Stomach (tissue), 9 donors: ENCODE data around the gene LGR5. TPM values are rescaled to one million over a fixed set of nuclear protein-coding genes. Genes with fewer than 3 reads are reported as not detected.
A peak's percentile ranks its signal among the peaks of the same experiment; 100 is the strongest.

Experiments used
- DNase-seq, 2 donors: peaks; one replicate each; pipeline versions ENCODE4 v3.0.0 to v3.0.0-alpha.2; 2013 to 2019
- H3K27ac ChIP-seq, 5 donors: fragments of 200-600 bp in 4 of 5; sonication (generic) in 4 of 5; one replicate each; pipeline ENCODE4 v1.5.1; 2013 to 2019; ENCODE audit warnings: mild to moderate bottlenecking in 1 of 5, moderate library complexity in 1 of 5
- H3K27me3 ChIP-seq, 3 donors: fragments of 200-600 bp; sonication (generic); one replicate each; pipeline ENCODE4 v1.5.1; 2017 to 2019; ENCODE audit warnings: mixed run types in 1 of 3
- H3K36me3 ChIP-seq, 4 donors: fragments of 200-600 bp; sonication (generic); 1 replicate in 3 of 4; 2 replicates in 1 of 4; pipeline ENCODE4 v1.5.1; 2016 to 2019
- H3K4me1 ChIP-seq, 4 donors: fragments of 200-600 bp; sonication (generic); one replicate each; pipeline ENCODE4 v1.5.1; 2016 to 2019
- H3K4me3 ChIP-seq, 4 donors: fragments of 200-600 bp; sonication (generic) in 3 of 4; one replicate each; pipeline ENCODE4 v1.5.1; 2016 to 2019; ENCODE audit warnings: mild to moderate bottlenecking in 1 of 4
- H3K9me3 ChIP-seq, 4 donors: fragments of 200-600 bp; sonication (generic); one replicate each; pipeline ENCODE4 v1.5.1; 2016 to 2019
- EP300 ChIP-seq: sonication (generic); formaldehyde crosslinking; IDR thresholded peaks from one replicate; pipeline ENCODE4 v1.6.1; 2017; ENCODE audit warnings: antibody characterized with exemption
- POLR2A ChIP-seq, 4 donors: fragments of 450-650 bp; IDR thresholded peaks; one replicate each; pipeline ENCODE4 v1.6.1; 2016; ENCODE audit warnings: antibody characterized with exemption in 4 of 4, control low read depth in 2 of 4, mild to moderate bottlenecking in 1 of 4, moderate library complexity in 1 of 4
- POLR2AphosphoS5 ChIP-seq, 3 donors: sonication (generic); formaldehyde crosslinking; IDR thresholded peaks; one replicate each; pipeline ENCODE4 v1.6.1; 2016; ENCODE audit warnings: antibody characterized with exemption in 3 of 3
- WGBS, 5 donors: extraction: QIAGEN DNeasy Blood & Tissue Kit in 3 of 5; methylation state at CpG; one replicate each; pipeline versions ENCODE4 v1.1.5 to v1.1.7; 2013 to 2018; 5-methylcytosine and 5-hydroxymethylcytosine counted together
- intact Hi-C: fragments of 100-400 bp; cut with DNase I; formaldehyde crosslinking; loops from one replicate; pipeline ENCODE4 v1.15.1; 2023; ENCODE audit warnings: low total_unique reads
- polyA plus RNA-seq, 3 donors: library from polyadenylated mRNA; stranded (reverse); fragments of 200-250 nt; gene quantifications; one replicate each; pipeline ENCODE4 v1.2.3, GENCODE V29; 2013
- total RNA-seq, 5 donors: library from RNA; depleted of rRNA; stranded (reverse); fragments of >200 nt; gene quantifications; one replicate each; pipeline versions ENCODE4 v1.1.0 to v1.2.3, GENCODE V29; 2014 to 2016
- TF ChIP-seq, protein P1 (sequence below), 7 experiments: fragments of 450-650 bp in 4 of 7; fragments of 200-600 bp in 3 of 7; sonication (generic) in 3 of 7; IDR thresholded peaks; one replicate each; pipeline ENCODE4 v1.5.1; 2016 to 2019; ENCODE audit warnings: antibody characterized with exemption in 7 of 7, control low read depth in 2 of 7, mild to moderate bottlenecking in 1 of 7
- donor health status: healthy with polysubstance abuse.
- donor health status: Bipolar disorder and iron deficiency.
- donor health status: healthy.

The LGR5 gene
- total and polyA plus RNA-seq, 8 donors = 0.06 to 16.0 (median 1.2) TPM; not detected in 3

DNA sequence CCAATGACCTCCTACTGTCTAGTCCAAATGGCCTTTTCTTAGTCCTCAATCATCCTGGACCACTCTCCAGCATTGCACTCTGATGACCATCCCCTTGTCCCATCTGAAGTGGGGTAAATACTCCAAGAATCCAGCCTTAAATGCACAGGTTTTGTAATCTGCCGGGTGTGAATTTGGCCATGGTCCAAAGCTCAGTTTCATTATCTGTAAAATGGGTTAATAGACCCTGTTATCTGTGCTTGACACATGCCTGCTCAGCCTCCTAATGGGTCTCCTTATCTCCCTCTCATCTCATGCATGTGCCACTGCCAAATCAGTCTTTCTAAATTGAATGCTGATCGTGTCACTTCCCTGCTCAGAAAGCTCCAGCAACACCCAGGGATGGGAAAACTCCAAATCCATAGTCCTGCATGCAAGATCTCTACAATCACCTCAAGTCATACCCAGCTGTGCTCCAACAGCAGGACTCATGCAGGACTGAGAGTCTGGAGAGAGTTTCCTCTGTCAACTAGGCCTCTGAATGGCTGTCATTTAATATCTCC, 22.3 kb downstream of the LGR5 start:
- no peaks in the 10 kb centered on the region for H3K36me3 ChIP-seq
- no peak overlapping the region for H3K4me3 ChIP-seq
- H3K4me1 ChIP-seq = peaks cover 0 to 6% (median 2%) of the 10 kb centered on the region in 4 donors
- WGBS, 5 donors = 61 to 75% (median 64%) methylated on average over 2 of the region's 2 CpGs
- DNase-seq = no peak
- intact Hi-C loops = no loop called here
- no peaks in the 10 kb centered on the region for H3K27me3 ChIP-seq
- H3K9me3 ChIP-seq = no peaks in the 10 kb centered on the region
- no peak overlapping the region for H3K27ac ChIP-seq
- TF ChIP-seq POLR2A (IDR thresholded peaks at IDR 0.05) (no peak), POLR2AphosphoS5 (IDR thresholded peaks at IDR 0.05) (no peak), EP300 (no peak)
- TF ChIP-seq, protein P1, sequence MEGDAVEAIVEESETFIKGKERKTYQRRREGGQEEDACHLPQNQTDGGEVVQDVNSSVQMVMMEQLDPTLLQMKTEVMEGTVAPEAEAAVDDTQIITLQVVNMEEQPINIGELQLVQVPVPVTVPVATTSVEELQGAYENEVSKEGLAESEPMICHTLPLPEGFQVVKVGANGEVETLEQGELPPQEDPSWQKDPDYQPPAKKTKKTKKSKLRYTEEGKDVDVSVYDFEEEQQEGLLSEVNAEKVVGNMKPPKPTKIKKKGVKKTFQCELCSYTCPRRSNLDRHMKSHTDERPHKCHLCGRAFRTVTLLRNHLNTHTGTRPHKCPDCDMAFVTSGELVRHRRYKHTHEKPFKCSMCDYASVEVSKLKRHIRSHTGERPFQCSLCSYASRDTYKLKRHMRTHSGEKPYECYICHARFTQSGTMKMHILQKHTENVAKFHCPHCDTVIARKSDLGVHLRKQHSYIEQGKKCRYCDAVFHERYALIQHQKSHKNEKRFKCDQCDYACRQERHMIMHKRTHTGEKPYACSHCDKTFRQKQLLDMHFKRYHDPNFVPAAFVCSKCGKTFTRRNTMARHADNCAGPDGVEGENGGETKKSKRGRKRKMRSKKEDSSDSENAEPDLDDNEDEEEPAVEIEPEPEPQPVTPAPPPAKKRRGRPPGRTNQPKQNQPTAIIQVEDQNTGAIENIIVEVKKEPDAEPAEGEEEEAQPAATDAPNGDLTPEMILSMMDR (IDR thresholded peaks at IDR 0.05) = no peak

DNA sequence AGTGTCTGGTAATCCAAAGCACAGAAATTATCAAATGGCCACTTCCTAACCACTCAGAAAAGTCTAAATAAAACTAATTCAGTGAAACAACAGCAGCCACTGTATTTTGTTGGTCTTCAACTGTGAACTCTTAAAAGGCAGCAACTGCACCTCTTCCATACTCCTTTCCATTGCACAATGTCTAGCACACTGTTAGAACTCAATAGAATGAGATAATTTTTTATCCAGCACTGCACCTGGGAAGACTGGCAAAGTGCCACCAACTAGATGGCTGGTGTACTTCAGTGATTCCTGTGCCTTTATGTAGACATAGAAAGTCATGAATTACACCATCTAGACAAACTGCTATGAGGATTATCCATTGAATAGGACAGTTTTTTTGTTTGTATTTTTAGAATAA, 26.2 kb downstream of the LGR5 start:
- TF ChIP-seq, protein P1 (IDR thresholded peaks at IDR 0.05) = no peak
- TF ChIP-seq POLR2AphosphoS5 (IDR thresholded peaks at IDR 0.05) = no peak
- TF ChIP-seq POLR2A (IDR thresholded peaks at IDR 0.05) = no peak
- no peak for TF ChIP-seq EP300
- no peak overlapping the region for H3K4me3 ChIP-seq
- H3K36me3 ChIP-seq = no peaks in the 10 kb centered on the region
- intact Hi-C loops = no loop called here
- H3K27me3 ChIP-seq = no peaks in the 10 kb centered on the region
- no peak overlapping the region for H3K27ac ChIP-seq
- H3K4me1 ChIP-seq = no peaks in the 10 kb centered on the region
- no peak for DNase-seq
- H3K9me3 ChIP-seq = no peaks in the 10 kb centered on the region

DNA sequence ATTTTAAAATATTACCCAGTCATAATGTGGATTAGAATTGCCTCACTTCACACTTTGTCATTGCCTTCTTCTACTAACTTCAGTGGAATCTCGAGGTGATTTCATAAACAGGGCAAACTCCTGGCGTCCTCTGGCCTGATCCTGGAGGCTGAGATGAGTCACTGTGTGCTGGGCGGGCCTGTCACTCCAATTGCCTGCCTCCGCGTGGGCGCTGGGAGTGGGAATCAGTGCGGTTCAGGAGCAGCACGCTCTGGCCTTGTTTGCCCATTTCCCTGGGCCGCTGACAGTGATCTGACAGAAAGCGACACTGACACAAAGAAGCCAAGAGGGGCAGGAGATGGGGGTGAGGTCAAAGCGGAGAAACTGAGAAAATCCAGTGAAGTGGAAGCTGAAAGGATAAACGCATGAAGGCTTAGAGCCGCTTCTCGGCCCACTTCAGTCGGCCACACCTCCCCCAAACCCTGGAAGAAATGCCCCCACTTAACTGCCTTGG, 29.7 kb downstream of the LGR5 start:
- intact Hi-C loops = no loop called here
- Histone ChIP-seq H3K4me3 (no peak overlapping the region), H3K9me3 (no peaks in the 10 kb centered on the region), H3K36me3 (no peaks in the 10 kb centered on the region), H3K27ac (no peak overlapping the region), H3K27me3 (no peaks in the 10 kb centered on the region), H3K4me1 (no peaks in the 10 kb centered on the region)
- peak in 1 of 2 donors; percentile 67 for DNase-seq
- 69 to 80% (median 73%) methylated on average over 15 of the region's 15 CpGs for WGBS, 5 donors
- TF ChIP-seq EP300 = no peak
- no peak for TF ChIP-seq POLR2AphosphoS5 (IDR thresholded peaks at IDR 0.05)
- TF ChIP-seq, protein P1 (IDR thresholded peaks at IDR 0.05) = no peak
- TF ChIP-seq POLR2A (IDR thresholded peaks at IDR 0.05) = no peak

DNA sequence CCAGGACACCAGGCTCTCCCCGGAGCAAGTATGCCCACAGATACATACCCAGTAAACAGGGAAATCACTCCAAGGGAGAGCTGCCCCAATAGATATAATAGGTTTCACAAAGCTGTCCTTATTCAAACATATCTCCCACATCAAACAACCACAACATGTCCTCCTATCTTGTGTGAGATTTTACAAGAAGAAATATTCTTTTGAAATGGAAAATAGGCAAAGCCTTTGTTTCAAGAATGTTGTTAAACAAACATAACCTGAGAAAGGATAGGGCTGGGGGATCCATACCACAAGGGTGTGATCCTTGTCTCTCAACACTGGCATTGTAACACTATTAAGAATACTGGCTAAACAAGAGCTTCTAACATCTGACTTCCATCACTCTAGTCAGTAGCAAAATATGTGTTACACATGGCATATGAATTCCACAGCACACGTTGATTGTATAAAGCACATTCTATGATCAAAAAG, 32.9 kb downstream of the LGR5 start:
- Histone ChIP-seq H3K9me3 (no peaks in the 10 kb centered on the region), H3K27ac (no peak overlapping the region), H3K36me3 (no peaks in the 10 kb centered on the region), H3K27me3 (no peaks in the 10 kb centered on the region), H3K4me3 (no peak overlapping the region), H3K4me1 (no peaks in the 10 kb centered on the region)
- intact Hi-C loops = no loop called here
- no peak for TF ChIP-seq POLR2A (IDR thresholded peaks at IDR 0.05)
- no peak for TF ChIP-seq POLR2AphosphoS5 (IDR thresholded peaks at IDR 0.05)
- TF ChIP-seq EP300 = no peak
- TF ChIP-seq, protein P1 (IDR thresholded peaks at IDR 0.05) = no peak
- no peak for DNase-seq
- WGBS, 5 donors = 46 to 56% (median 53%) methylated on average over 2 of the region's 2 CpGs
